Astrocyte (in vitro differentiated cells and primary cell): ENCODE data around the gene GRIK3.

Experiments used
- CTCF ChIP-seq: IDR thresholded peaks from 2 replicates; pipeline ENCODE4 v1.5.1; 2011; ENCODE audit warnings: low read depth, mild to moderate bottlenecking, inconsistent platforms, low read length, moderate library complexity; ENCODE audit not compliant: insufficient read depth
- EZH2 ChIP-seq: IDR thresholded peaks from 2 replicates; pipeline ENCODE4 v1.6.1; 2012; ENCODE audit warnings: mild to moderate bottlenecking, low read length, inconsistent platforms; ENCODE audit not compliant: insufficient read depth

- TF ChIP-seq CTCF (no peak), EZH2 (no peak)
Measured at GRCh38 chr1:36807262-36807661, 227.1 kb downstream of the GRIK3 start.
